VCaP (cell line): ENCODE results near the gene SMARCA4.
A peak's percentile ranks its signal among the peaks of the same experiment; 100 is the strongest.

Experiments
- H3K27ac ChIP-seq: fragments of 450-650 bp; 2 replicates; pipeline ENCODE4 v1.5.1; 2017
- TF ChIP-seq, protein P1 (sequence below): fragments of 450-650 bp; conservative IDR thresholded peaks from 2 replicates; pipeline ENCODE4 v1.5.1; 2017; ENCODE audit warnings: mild to moderate bottlenecking, moderate library complexity

The SMARCA4 gene

DNA sequence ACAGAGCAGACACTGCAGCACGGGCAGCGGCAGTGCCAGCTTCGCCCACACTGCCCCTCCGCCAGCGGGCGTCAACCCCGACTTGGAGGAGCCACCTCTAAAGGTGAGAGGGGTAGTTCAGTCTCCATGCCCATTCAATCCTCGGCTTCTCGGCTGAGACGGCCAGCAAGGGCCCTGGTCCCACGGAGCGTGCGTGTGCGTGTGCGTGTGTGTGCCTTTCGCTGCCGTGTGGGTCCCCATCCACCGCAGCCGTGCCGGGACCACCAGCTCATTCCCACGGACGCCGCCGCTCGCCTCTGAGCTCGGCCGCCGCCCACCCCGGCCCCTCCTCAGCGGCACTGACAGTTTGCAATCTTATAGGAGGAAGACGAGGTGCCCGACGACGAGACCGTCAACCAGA is 72.9 kb downstream of the SMARCA4 start:
- TF ChIP-seq, protein P1, sequence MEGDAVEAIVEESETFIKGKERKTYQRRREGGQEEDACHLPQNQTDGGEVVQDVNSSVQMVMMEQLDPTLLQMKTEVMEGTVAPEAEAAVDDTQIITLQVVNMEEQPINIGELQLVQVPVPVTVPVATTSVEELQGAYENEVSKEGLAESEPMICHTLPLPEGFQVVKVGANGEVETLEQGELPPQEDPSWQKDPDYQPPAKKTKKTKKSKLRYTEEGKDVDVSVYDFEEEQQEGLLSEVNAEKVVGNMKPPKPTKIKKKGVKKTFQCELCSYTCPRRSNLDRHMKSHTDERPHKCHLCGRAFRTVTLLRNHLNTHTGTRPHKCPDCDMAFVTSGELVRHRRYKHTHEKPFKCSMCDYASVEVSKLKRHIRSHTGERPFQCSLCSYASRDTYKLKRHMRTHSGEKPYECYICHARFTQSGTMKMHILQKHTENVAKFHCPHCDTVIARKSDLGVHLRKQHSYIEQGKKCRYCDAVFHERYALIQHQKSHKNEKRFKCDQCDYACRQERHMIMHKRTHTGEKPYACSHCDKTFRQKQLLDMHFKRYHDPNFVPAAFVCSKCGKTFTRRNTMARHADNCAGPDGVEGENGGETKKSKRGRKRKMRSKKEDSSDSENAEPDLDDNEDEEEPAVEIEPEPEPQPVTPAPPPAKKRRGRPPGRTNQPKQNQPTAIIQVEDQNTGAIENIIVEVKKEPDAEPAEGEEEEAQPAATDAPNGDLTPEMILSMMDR: no peak
- no peak overlapping the region for H3K27ac ChIP-seq

DNA sequence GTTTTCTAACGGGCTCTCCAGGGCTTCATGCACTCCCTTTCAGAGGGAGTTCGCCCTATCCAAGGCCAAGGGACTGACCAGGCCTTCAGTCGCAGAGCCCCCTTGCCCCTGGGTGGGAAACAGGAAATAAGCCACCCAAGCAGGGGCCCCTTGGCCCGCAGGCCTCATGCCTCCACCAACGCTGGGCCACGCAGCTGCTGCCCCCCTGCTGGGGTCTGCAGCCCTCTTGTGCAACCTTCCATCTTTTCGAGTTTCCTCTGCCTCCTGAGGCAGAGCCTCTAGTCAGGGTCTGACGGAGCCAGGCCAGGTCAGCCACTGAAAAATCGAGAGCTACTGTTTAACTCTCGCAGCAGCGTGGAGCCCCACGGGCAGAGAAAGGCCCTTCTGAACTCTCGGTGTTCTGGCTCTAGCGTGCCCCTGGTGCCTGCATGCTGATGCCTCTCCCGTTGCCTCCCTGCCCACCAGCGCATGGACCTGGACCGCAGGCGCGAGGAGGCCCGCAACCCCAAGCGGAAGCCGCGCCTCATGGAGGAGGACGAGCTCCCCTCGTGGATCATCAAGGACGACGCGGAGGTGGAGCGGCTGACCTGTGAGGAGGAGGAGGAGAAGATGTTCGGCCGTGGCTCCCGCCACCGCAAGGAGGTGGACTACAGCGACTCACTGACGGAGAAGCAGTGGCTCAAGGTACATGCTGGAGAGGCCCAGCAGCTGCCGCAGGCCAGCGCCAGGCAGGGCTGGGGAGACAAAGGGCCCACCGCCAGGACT is 73.8 kb downstream of the SMARCA4 start:
- TF ChIP-seq, protein P1: no peak
- no peak overlapping the region for H3K27ac ChIP-seq

DNA sequence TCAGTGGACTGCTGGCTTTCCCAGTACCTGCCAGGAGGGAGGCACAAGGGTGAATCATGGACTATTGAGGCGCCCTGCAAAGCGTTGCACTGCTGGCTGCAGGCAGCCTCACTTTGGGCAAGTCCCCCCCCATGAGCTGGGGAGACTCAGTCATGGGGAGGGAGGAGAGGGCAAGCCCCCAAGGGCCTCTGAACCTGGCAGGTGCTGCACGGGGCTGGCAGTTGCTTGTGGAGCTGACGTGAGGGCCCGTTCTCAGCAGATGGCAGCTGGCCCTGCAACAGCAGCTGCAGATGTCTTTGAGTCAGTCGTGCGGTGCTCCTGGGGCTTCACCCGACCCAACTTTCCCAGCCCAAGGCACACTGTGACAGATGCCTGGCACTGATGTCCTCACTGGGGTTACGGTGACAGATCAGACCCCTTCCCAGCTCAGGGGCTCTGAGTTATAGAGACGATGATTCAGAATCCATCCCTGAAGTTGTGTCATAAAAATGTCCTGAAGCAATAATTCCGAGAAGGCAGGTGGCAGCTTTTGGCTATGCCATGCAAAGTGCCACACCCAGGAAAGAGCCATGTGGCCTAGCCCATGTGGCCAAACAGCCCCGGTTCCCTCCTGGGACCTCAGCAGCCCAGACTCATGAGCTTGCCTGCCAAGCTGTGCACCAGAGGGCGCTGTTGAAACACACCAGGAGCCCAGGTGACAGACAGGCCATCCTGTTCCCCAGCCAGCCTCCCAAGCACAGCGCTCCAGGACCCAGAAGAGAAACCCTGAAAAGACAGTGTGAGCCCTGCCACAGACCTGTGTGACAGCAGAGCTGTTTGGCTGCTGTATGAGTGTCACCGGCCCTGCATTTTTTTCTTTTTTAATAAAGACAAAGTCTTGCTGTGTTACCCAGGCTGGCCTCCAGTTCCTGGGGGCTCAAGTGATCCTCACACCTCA is 74.9 kb downstream of the SMARCA4 start:
- no peak overlapping the region for H3K27ac ChIP-seq

DNA sequence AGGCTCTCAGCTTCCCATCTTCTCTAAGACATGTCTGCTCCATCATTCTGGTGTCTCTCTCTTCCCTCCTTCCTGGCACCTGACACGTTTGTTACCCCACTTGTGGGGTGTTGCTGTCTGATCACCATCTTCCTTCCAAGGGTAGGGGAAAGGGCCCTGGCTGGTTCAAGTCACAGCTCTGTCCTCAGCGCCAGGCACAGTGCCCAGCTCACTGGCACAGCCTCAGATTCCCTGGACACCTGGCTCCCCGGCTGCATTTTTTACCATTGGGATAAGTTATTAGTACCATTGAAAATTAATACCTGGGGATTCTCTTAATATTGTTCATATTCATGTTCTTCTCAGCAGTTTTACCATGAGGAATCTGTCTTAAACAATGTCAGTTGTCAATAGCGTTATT is 77.7 kb downstream of the SMARCA4 start:
- H3K27ac ChIP-seq: no peak overlapping the region
- TF ChIP-seq, protein P1: no peak

More for the DNA sequence above, 74.9 kb downstream of the SMARCA4 start:
- TF ChIP-seq, protein P1: peak; percentile 87

DNA sequence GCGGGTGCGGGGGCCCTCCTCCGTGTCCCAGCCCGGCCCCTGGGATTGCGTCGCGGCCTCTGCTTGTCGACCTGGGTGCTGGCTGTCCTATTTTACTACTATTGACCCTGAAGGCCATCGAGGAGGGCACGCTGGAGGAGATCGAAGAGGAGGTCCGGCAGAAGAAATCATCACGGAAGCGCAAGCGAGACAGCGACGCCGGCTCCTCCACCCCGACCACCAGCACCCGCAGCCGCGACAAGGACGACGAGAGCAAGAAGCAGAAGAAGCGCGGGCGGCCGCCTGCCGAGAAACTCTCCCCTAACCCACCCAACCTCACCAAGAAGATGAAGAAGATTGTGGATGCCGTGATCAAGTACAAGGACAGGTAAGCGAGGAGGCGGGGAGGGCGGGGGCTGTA is 80.4 kb downstream of the SMARCA4 start:
- TF ChIP-seq, protein P1: no peak
- H3K27ac ChIP-seq: peak overlapping the region; percentile 46

DNA sequence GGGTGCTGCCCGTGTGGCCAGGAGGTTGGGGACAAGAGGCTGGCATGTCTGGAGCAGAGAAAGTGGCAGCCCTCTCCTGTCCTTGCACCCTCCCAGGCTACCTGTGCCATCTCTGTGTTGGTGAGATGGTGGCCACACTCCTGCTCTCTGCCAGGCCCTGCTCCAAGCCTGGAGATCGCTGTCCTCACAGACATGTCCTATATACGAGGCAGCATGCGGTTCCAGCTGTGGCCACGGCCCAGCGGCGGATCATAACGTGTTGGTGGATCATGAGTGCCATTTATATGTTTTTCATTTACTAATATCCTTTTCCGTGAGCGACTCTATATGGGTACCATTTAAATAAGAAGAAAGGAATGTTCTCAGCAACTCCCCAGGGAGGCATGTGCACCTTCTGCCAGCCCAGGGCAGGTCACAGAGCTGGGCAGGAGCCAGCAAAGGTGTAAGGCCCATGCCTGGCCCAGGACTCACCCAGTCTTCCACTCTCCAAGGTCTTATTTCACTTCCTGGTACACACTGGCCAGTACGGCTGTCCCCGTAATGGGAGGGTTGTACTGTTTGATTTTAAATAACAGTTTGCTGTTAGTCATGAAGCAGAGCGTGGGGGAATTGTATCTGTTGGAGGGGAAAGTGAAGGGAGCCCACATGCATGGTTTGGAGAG is 81.3 kb downstream of the SMARCA4 start:
- TF ChIP-seq, protein P1: no peak
- H3K27ac ChIP-seq: peak overlapping the region; percentile 46

DNA sequence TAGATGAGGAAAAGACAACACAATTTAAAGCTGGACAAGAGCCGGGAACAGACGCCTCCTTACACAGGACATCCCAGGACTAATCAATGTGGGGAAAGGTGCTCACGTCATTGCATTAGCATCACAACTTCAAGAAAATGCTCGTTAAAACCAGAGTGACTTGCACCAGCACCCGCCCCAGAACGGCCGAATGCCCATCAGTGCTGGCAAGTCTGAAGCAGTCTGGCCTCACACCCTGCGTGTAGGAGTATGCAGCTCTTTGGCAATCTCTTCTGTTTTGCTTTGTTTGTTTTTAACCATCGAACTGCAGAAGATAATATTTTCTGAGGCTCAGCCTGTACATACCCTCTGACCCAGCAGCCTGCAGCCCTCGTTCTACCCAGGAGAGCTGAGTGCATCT is 83.6 kb downstream of the SMARCA4 start:
- H3K27ac ChIP-seq: no peak overlapping the region
- TF ChIP-seq, protein P1: no peak
